Fibroblast of pulmonary artery (primary cell): Measurements from ENCODE around the gene ZNF883.
A peak's percentile ranks its signal among the peaks of the same experiment; 100 is the strongest.

Experiments
- DNase-seq: peaks from one replicate; pipeline ENCODE4 v3.0.0-alpha.2; 2010; ENCODE audit warnings: low read depth
- H3K4me3 ChIP-seq: replicated peaks from 2 replicates; pipeline ENCODE4 v1.5.1; 2011; ENCODE audit warnings: low read depth, mild to moderate bottlenecking, control low read depth, low read length, moderate library complexity
- CTCF ChIP-seq: IDR thresholded peaks from 2 replicates; pipeline ENCODE4 v1.5.1; 2011; ENCODE audit warnings: mild to moderate bottlenecking, control low read depth, low read length, inconsistent platforms; ENCODE audit errors: missing control alignments

The ZNF883 gene

GRCh38 chr9:113018247-113018646, 6.3 kb upstream of the ZNF883 start:
- DNase-seq = no peak
- no peak overlapping the region for H3K4me3 ChIP-seq
- no peak for TF ChIP-seq CTCF

GRCh38 chr9:113012492-113012891, 500 bp upstream of the ZNF883 start:
- no peak for TF ChIP-seq CTCF
- peak overlapping the region; percentile 57 for H3K4me3 ChIP-seq
- DNase-seq = no peak

- no peak for TF ChIP-seq CTCF
- no peak for DNase-seq
- H3K4me3 ChIP-seq = no peak overlapping the region
These were observed 6.2 kb downstream of the ZNF883 start for GRCh38 chr9:113005777-113006176.

GRCh38 chr9:112997236-112997941, 14.6 kb downstream of the ZNF883 start:
- no peak for DNase-seq
- TF ChIP-seq CTCF = no peak
- H3K4me3 ChIP-seq = no peak overlapping the region

- DNase-seq = peak; percentile 7
These were observed 40.6 kb downstream of the ZNF883 start for GRCh38 chr9:112971415-112971814.

GRCh38 chr9:112970939-112971338, 41.1 kb downstream of the ZNF883 start:
- H3K4me3 ChIP-seq = no peak overlapping the region
- peak; percentile 10 for DNase-seq
- no peak for TF ChIP-seq CTCF

More at GRCh38 chr9:112971415-112971814, 40.6 kb downstream of the ZNF883 start:
- peak; percentile 24 for TF ChIP-seq CTCF
- H3K4me3 ChIP-seq = no peak overlapping the region

GRCh38 chr9:112969730-112970129, 42.3 kb downstream of the ZNF883 start:
- TF ChIP-seq CTCF = no peak
- no peak for DNase-seq
- H3K4me3 ChIP-seq = no peak overlapping the region
